K562 (cell line): ENCODE data around the gene CACNG7. TPM values are rescaled to one million over a fixed set of nuclear protein-coding genes. Genes with fewer than 3 reads are reported as not detected.
A peak's percentile ranks its signal among the peaks of the same experiment; 100 is the strongest.

Experiments
- AFF1 ChIP-seq, 2 experiments: fragments of 450-650 bp; IDR thresholded peaks; 2 replicates each; pipeline ENCODE4 v1.6.1; 2018; ENCODE audit warnings: mild to moderate bottlenecking in 2 of 2, low read depth in 1 of 2; ENCODE audit not compliant: partially characterized antibody in 2 of 2
- BHLHE40 ChIP-seq: IDR thresholded peaks from 2 replicates; pipeline ENCODE4 v1.6.1; 2011; ENCODE audit warnings: low read length, improper control_type of control experiment
- BRF2 ChIP-seq: IDR thresholded peaks from 3 replicates; pipeline ENCODE4 v1.6.1; 2011; ENCODE audit warnings: borderline replicate concordance, mild to moderate bottlenecking; ENCODE audit not compliant: insufficient read length, insufficient read depth
- CBFA2T2 ChIP-seq: fragments of 450-650 bp; conservative IDR thresholded peaks from 2 replicates; pipeline ENCODE4 v1.6.1; 2017; ENCODE audit warnings: mild to moderate bottlenecking
- FOXP1 ChIP-seq: sonication (generic); formaldehyde crosslinking; IDR thresholded peaks from 2 replicates; pipeline ENCODE4 v1.8.0; 2022; ENCODE audit warnings: mild to moderate bottlenecking, missing genetic modification reagents
- NR3C1 ChIP-seq: sonication (generic); formaldehyde crosslinking; IDR thresholded peaks from 2 replicates; pipeline ENCODE4 v1.8.1; 2022; ENCODE audit warnings: missing genetic modification reagents
- SAFB2 ChIP-seq: fragments of 200-400 bp; formaldehyde crosslinking; IDR thresholded peaks from 2 replicates; pipeline ENCODE4 v1.6.1; 2018; ENCODE audit warnings: borderline replicate concordance, low read length, low read depth, moderate library complexity; ENCODE audit not compliant: severe bottlenecking
- SREBF2 ChIP-seq: sonication (generic); formaldehyde crosslinking; IDR thresholded peaks from 2 replicates; pipeline ENCODE4 v1.4.0; 2020; ENCODE audit warnings: mild to moderate bottlenecking, missing genetic modification reagents
- SUPT5H ChIP-seq: fragments of 450-650 bp; IDR thresholded peaks from 2 replicates; pipeline ENCODE4 v1.6.1; 2016
- TOE1 ChIP-seq, 2 experiments: fragments of 450-650 bp in 1 of 2; sonication (generic) in 1 of 2; formaldehyde crosslinking in 1 of 2; IDR thresholded peaks; 2 replicates each; pipeline versions ENCODE4 v1.7.1 to v1.8.0; 2016 to 2022; ENCODE audit warnings: borderline replicate concordance in 2 of 2, mild to moderate bottlenecking in 2 of 2, antibody characterized with exemption in 1 of 2, inconsistent platforms in 1 of 2, low read depth in 1 of 2, missing genetic modification reagents in 1 of 2, moderate library complexity in 1 of 2
- ZNF124 ChIP-seq: sonication (generic); formaldehyde crosslinking; IDR thresholded peaks from 2 replicates; pipeline ENCODE4 v1.8.1; 2022; ENCODE audit warnings: missing genetic modification reagents
- ZNF318 ChIP-seq, 2 experiments: fragments of 450-650 bp; IDR thresholded peaks; 2 replicates each; pipeline ENCODE4 v1.6.1; 2016; ENCODE audit warnings: mild to moderate bottlenecking in 2 of 2, borderline replicate concordance in 1 of 2, low read depth in 1 of 2, moderate library complexity in 1 of 2
- ZNF436 ChIP-seq: fragments of 250-450, 450-650 bp; sonication (Bioruptor Pico); formaldehyde crosslinking; IDR thresholded peaks from 2 replicates; pipeline ENCODE4 v1.7.0; 2020; ENCODE audit warnings: mild to moderate bottlenecking
- ZNF444 ChIP-seq: fragments of 250-450 bp; sonication (Bioruptor Pico); IDR thresholded peaks from 2 replicates; pipeline ENCODE4 v1.4.0; 2020; ENCODE audit warnings: mild to moderate bottlenecking, moderate library complexity
- polyA plus RNA-seq, 8 experiments: library from polyadenylated mRNA; depleted of rRNA in 4 of 8; stranded (reverse) in 5 of 8; unstranded in 3 of 8; fragments of >200 nt; fragmentation: Nextera tagmentation in 2 of 8; fragmentation: Illumina TruSeq in 1 of 8; extraction: Ambion mirVana in 2 of 8; extraction: Trizol in 1 of 8; gene quantifications; 2 replicates each; pipeline versions ENCODE4 v1.2.1 to v1.2.3, GENCODE V29; 2011 to 2014; ENCODE audit warnings: inconsistent platforms in 1 of 8, missing spikeins in 1 of 8
- total RNA-seq, 7 experiments: library from RNA; depleted of rRNA in 6 of 7; stranded (reverse); fragments of >200 nt in 6 of 7; fragmentation: Illumina TruSeq in 2 of 7; extraction: Trizol in 2 of 7; gene quantifications; 2 replicates each; pipeline versions ENCODE4 v1.2.1 to v1.2.3, GENCODE V29; 2011 to 2021; ENCODE audit warnings: low replicate concordance in 1 of 7

The CACNG7 gene
- total and polyA plus RNA-seq, 9 of the 15 experiments (the other 6 are each of a cell fraction or from before 2014, with no cell fraction given), result not detected

- TF ChIP-seq ZNF436 (no peak), AFF1 (IDR thresholded peaks at IDR 0.05; ENCODE audit: low read depth in 1 of 2, partially characterized antibody in 2 of 2) (no peak), ZNF318 (IDR thresholded peaks at IDR 0.05; ENCODE audit: borderline replicate concordance in 1 of 2, low read depth in 1 of 2) (no peak), SUPT5H (0 out of 2 replicates have a peak, but pooled peaks have one; percentile 7), BHLHE40 (peak; percentile 47), SREBF2 (CRISPR knock-in tag) (no peak), BRF2 (no peak), ZNF444 (CRISPR knock-in tag) (no peak), SAFB2 (no peak), TOE1 (IDR thresholded peaks at IDR 0.05; ENCODE audit: borderline replicate concordance) (peak; percentile 89), TOE1 (CRISPR knock-in tag; IDR thresholded peaks at IDR 0.05; ENCODE audit: borderline replicate concordance, low read depth) (no peak), ZNF124 (CRISPR knock-in tag) (no peak), NR3C1 (CRISPR knock-in tag) (no peak), FOXP1 (no peak), CBFA2T2 (peak; percentile 61)
Observed at GRCh38 chr19:53877361-53877766, 31.7 kb upstream of the CACNG7 start (continued).
